Chondrocyte (in vitro differentiated cells): ENCODE measurements around the gene WNT11. TPM values are rescaled to one million over a fixed set of nuclear protein-coding genes. Genes with fewer than 3 reads are reported as not detected.

ENCODE experiments used
- DNase-seq: peaks from one replicate; pipeline ENCODE4 v3.0.0; 2021; ENCODE audit warnings: mixed read lengths, low spot score
- H3K27ac Mint-ChIP-seq: one replicate; pipeline ENCODE4 v1.8.0; 2021; ENCODE audit warnings: mild to moderate bottlenecking, moderate library complexity, mixed read lengths; ENCODE audit not compliant: unreplicated experiment
- H3K27me3 Mint-ChIP-seq: 2 replicates; pipeline ENCODE4 v1.8.0; 2021; ENCODE audit warnings: low read depth, mixed read lengths
- H3K36me3 Mint-ChIP-seq: 2 replicates; pipeline ENCODE4 v1.8.0; 2021; ENCODE audit warnings: low read depth, mixed read lengths
- H3K4me1 Mint-ChIP-seq: 2 replicates; pipeline ENCODE4 v1.8.0; 2021; ENCODE audit warnings: low read depth, mild to moderate bottlenecking, mixed read lengths
- H3K4me3 Mint-ChIP-seq: one replicate; pipeline ENCODE4 v1.8.0; 2021; ENCODE audit warnings: mild to moderate bottlenecking, moderate library complexity, mixed read lengths; ENCODE audit not compliant: unreplicated experiment
- H3K9me3 Mint-ChIP-seq: 2 replicates; pipeline ENCODE4 v1.8.0; 2021; ENCODE audit warnings: low read depth, mixed read lengths
- total RNA-seq: library from RNA; stranded (reverse); gene quantifications from 3 replicates; pipeline ENCODE4 v1.2.1, GENCODE V29; 2021
- TF ChIP-seq, protein P1 (sequence below): fragments of 200-600 bp; sonication (generic); IDR thresholded peaks from 2 replicates; pipeline ENCODE4 v1.5.0; 2021; ENCODE audit warnings: antibody characterized with exemption, mild to moderate bottlenecking, moderate library complexity

The WNT11 gene
- total RNA-seq, 1 donor from 2014 or later = 24.5 TPM

DNA sequence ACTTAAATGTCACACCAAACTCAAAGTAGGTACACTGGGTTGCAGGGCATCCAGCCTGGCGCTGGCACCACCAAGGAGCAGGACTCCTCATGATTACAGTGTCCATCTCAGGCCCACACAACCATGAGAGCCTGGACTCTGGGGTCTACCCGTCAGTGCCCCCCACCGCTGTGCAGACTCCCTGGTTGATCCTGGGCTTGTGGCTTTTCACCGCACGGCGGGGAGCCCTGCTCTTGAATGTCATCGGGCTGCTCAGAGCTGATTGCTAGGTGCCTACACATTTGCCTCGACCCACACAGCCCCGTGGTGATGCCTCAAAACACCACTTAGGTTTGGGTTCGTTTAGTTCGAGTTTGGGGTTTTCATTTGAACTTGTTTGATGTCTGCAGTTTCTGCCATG, 63.0 kb downstream of the WNT11 start:
- TF ChIP-seq, protein P1, sequence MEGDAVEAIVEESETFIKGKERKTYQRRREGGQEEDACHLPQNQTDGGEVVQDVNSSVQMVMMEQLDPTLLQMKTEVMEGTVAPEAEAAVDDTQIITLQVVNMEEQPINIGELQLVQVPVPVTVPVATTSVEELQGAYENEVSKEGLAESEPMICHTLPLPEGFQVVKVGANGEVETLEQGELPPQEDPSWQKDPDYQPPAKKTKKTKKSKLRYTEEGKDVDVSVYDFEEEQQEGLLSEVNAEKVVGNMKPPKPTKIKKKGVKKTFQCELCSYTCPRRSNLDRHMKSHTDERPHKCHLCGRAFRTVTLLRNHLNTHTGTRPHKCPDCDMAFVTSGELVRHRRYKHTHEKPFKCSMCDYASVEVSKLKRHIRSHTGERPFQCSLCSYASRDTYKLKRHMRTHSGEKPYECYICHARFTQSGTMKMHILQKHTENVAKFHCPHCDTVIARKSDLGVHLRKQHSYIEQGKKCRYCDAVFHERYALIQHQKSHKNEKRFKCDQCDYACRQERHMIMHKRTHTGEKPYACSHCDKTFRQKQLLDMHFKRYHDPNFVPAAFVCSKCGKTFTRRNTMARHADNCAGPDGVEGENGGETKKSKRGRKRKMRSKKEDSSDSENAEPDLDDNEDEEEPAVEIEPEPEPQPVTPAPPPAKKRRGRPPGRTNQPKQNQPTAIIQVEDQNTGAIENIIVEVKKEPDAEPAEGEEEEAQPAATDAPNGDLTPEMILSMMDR = no peak
- H3K4me3 Mint-ChIP-seq = no peak overlapping the region
- no peak overlapping the region for H3K27ac Mint-ChIP-seq
- no peak for DNase-seq
- no peaks in the 10 kb centered on the region for H3K27me3 Mint-ChIP-seq
- H3K9me3 Mint-ChIP-seq = no peaks in the 10 kb centered on the region
- H3K4me1 Mint-ChIP-seq = peaks cover 28% of the 10 kb centered on the region
- peaks cover 6% of the 10 kb centered on the region for H3K36me3 Mint-ChIP-seq

DNA sequence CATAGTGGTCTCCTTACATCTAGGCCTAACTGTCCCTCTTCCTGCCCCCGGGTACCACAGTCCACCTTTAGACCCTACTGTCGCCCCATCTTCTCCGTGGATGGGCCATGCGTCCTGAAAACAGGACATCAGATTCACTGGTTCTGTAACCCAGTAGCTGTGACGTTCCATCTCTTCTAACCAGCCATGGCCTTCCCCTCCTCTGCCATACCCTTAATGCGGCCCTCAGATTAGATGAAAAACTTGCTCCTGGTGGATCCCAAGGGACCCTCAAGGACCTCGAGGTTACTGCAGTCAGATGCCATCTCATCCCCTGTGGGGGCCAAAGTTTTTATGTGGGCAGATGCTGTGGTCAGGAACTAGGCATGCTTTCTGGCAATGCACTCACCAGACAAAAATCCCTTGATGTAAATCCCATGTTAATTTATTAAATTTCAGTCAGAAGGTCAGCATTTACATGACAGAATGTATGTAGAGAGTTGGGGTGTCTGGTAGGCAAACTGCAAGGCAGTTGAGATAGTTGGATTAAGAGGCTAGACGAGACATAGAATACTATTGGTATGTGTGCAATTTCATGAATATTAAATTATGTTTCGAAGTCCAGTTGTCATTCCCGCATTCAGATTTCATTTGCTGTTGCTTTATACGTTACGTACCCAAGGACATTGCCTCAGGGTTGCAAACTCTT, 64.3 kb downstream of the WNT11 start:
- peaks cover 28% of the 10 kb centered on the region for H3K4me1 Mint-ChIP-seq
- H3K9me3 Mint-ChIP-seq = no peaks in the 10 kb centered on the region
- no peak overlapping the region for H3K27ac Mint-ChIP-seq
- TF ChIP-seq, protein P1 = no peak
- DNase-seq = no peak
- H3K36me3 Mint-ChIP-seq = peaks cover 6% of the 10 kb centered on the region
- no peak overlapping the region for H3K4me3 Mint-ChIP-seq
- no peaks in the 10 kb centered on the region for H3K27me3 Mint-ChIP-seq

DNA sequence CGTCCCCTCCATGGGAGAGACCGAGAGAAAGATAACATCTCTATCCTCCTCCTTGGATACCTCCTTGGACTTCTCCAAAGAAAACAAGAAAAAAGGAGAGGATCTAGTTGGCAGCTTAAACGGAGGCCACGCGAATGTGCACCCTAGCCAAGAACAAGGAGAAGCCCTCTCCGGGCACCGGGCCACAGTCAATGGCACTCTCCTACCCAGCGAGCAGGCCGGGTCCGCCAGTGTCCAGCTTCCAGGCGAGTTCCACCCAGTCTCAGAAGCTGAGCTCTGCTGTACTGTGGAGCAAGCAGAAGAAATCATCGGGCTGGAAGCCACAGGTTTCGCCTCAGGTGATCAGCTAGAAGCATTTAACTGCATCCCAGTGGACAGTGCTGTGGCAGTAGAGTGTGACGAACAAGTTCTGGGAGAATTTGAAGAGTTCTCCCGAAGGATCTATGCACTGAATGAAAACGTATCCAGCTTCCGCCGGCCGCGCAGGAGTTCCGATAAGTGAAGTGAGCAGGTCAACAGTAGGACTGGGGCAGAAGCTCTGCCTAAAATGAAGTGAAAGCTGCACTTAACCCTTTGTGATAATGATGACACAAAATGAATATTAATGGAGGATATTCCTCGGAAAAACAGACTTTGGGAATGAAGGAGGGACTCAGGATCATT, 65.3 kb downstream of the WNT11 start:
- no peak for DNase-seq
- no peaks in the 10 kb centered on the region for H3K9me3 Mint-ChIP-seq

DNA sequence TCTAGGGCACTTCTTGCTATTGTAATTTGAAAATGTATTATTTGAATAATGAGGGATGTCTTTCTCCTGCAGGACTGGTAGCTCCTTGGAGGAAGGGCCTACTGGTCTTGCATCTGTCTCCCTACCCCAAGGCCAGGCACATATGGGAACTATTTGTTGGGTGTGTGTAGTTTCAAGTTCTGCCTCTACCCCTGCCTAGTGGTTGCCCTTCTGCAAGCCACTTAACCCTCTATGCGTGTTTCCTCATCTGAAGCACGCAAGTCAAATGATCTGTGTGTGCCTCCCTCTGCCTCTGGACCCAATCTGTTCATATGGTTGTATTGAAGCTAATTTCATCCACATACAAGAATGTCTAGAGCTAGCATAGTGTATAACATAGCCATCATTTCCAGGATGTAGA, 67.0 kb downstream of the WNT11 start:
- Mint-ChIP-seq H3K27me3 (no peaks in the 10 kb centered on the region), H3K4me3 (no peak overlapping the region), H3K9me3 (no peaks in the 10 kb centered on the region), H3K27ac (no peak overlapping the region), H3K4me1 (peaks cover 18% of the 10 kb centered on the region), H3K36me3 (peaks cover 6% of the 10 kb centered on the region)
- no peak for DNase-seq
- TF ChIP-seq, protein P1 = no peak

More for the DNA sequence above, 65.3 kb downstream of the WNT11 start:
- TF ChIP-seq, protein P1 = no peak
- Mint-ChIP-seq H3K36me3 (peaks cover 6% of the 10 kb centered on the region), H3K27me3 (no peaks in the 10 kb centered on the region), H3K27ac (no peak overlapping the region), H3K4me3 (no peak overlapping the region), H3K4me1 (peaks cover 22% of the 10 kb centered on the region)

Other genes with a start within 250 kb of the WNT11 start
- gene THAP12, start 174.6 kb upstream of the WNT11 start, total RNA-seq = 30.1 to 32.8 TPM (median 31.7 TPM) in 3 replicates
- gene GVQW3, start 174.8 kb upstream of the WNT11 start, total RNA-seq = 1.9 to 3.9 TPM (median 3.0 TPM) in 3 replicates
- gene EMSY, start 238.5 kb upstream of the WNT11 start, total RNA-seq = 16.6 to 21.9 TPM (median 17.1 TPM) in 3 replicates